Putamen (tissue), 1 donor: Measurements from ENCODE around the gene LPXN.

ENCODE experiments used
- DNase-seq: peaks from one replicate; pipeline ENCODE4 v3.0.0-alpha.2; 2016; ENCODE audit warnings: low spot score

The LPXN gene

DNA sequence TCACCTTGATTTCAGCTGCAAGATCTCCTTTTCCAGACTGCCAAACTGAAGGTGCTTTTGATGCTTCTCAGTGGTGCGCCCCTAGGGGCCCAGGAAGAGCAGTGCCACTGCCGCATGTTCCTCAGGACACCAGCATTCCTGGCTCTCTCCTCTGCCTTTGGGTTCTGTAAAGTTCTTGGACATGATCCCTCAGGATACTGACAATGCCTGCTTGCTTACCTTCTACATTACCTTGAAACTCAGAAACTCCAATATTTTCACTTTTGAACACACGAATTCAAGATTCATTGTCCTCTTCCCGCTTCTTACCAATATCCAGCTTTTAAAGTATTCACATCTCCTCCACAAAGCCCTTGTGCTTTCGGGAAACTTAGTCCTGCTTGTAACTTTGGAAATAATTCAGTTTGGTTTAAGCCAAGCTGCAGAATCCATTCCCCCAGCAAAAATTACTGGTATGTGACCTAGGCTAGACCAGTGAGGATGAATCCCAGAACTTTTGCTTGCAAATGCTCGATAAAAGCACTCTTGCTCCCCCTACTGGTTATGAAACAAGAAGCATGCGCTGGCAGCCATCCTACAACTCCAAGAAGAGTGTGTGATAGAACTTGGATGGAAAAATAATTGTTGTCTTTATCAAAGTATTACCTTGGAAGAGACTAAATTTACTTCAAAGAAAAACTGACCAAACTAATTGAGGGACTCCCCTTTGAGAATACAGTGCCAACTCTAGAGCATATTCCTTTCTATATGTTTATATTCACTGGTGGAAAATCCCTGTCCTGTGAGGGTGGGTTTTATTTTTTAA lies 51.2 kb downstream of the LPXN start:
- DNase-seq = peak; percentile 64

DNA sequence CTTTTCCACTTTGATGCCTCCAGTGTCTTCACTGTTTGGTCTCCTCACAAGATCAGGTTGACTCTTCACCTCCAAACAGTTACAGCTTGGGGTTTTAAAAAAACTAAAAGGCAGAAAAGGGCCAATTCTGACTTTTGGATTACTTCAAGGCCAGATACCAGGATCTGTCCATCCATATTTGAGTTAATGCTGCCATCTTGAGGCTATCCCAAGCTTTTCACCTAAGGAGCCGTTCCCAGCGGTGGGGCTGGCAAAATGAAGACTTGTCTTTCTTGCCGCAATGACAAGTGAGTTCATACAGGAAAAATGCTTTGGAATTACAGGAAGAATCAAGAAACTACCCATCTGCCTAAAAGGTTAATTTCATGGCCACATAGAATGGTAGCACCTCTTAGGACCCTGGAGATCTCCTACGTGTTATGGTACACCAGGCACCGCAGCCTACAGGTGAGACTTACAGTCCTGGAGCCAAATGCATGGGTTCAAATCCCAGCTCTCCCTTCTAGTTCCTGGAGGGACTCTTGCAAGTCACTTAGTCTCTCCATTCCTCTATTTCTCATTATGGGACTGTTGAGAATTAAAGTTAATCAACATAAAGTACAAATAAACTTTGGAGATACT lies 61.8 kb downstream of the LPXN start:
- DNase-seq = peak; percentile 63

DNA sequence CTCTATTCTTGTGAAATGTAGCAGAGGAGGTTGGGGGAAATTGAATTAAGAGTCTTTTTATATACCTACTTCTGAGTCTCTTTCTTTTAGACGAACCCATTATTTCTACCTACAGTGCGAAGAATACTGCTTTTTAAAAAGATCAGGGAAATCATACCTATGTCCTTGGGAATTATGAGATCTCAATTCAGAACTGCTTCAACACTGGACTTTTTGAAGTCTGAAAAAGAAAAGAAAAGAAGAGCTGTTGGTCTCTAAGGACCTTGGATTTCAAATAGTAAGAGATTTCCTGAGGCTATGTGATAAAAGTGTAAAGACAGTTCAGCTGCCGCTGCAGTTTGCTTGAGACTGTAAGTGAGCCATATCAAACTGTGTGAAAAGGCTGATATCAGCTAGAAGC lies 64.0 kb downstream of the LPXN start:
- no peak for DNase-seq

DNA sequence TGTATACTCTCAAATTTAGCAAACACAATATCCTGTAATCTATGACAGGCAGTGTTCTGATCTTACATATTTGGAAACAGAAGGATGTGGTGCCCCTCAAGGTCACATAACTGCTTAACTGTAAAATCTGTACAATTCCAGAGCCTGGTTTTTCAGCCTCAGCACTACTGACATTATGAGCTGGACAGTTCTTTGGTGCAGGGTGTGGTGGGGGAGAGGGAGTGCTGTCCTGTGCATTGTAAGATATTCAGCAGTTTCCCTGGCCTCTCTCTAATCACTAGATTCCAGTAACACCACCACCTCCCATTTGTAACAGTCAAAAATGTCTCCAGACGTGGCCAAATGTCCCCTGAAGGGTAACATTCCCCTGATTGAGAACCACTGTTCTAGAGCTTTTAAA lies 65.9 kb downstream of the LPXN start:
- no peak for DNase-seq

DNA sequence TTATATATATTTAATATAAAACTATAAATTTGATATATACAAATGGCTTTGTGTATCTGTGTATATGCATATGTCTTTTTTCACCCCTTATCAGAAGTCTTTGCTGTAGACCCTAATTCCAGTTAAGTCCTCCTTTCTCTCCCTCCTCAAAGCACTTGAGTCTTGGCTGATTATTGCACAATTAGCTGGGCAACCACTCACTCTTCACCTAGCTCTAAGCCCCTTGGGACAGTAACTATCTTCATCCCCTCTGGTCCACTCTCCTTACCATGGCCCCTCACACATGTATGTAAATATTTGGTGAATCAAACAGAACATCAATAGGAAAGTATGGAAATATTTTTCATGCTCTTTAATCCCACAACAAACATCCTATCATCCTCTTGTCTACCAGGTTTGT lies 66.8 kb downstream of the LPXN start:
- DNase-seq = no peak

DNA sequence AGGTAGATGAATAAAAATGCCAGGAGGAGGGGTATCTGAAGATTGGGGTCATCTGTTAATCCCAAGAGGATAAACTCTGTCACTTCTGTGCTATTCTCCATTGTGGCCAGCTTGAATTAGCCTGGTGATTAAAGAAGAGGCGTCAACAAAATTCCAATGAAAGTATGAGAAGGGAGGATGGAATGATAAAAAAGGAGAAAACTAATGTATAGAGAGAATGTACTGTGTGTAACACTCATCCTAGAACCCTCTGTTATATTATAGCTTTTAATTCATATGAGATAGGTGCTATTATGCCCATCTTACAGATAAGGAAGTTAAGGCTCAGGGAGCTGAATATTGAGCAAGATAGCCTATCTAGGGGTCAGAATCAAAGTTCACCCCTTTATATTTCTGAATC lies 67.7 kb downstream of the LPXN start, which contains the start of gene OR5B21:
Gene OR5B21, minus strand, starts transcription at position 101 of the 400 bp plus-strand sequence. Its CDS starts 0 bp downstream, at position 101.
- DNase-seq = no peak

DNA sequence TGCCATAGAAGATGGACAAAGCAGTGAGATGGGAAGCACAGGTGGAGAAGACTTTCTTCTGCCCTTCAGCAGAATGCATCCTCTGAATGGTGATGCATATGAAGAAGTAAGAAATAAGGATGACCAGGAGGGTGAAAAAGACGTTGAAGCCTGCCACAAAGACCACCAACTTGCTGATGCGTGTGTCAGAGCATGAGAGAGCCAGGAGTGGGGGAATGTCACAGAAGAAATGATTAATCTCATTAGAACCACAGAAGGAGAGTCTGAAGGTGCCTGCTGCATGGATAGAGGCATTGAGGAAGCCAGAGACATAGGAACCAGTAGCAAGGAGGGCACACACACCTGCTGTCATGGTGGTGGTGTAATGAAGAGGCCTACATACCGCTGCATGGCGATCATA lies 68.3 kb downstream of the LPXN start:
- no peak for DNase-seq

DNA sequence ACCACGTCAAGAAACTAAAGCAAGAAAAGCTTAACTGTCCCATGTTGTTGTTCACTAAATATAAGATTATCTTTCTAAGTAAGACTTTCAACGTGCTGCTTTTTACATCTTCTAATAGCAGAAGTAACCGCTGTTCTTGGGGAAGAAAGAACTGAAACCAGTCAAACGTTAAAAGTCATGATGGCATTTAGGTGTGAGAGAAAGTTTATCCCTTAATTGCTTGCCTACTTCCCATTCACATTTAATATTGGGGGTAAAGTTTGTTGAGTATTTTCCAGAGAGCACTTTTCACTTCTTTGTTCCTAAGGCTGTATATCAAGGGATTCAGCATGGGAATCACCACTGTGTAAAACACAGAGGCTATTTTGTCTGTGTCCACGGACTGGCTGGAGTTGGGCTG lies 68.7 kb downstream of the LPXN start:
- no peak for DNase-seq

DNA sequence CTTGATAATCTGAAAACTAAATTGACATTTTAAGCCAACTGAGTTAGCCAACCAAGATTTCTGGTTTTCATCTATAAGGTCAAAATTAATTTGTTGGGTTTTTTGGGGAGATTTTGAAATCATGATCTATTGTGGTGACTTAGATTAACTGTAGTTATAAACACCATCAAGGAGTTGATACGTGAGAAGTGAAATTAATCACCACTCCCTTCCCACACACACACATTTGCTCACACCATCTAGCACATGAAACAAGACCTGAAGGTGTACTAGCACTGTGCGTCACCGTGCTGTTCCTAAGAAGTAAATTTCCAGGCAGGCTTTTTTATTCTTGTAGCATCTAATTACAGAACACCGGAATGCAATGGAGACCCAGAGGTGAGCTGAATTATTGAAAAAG lies 69.8 kb downstream of the LPXN start:
- no peak for DNase-seq

DNA sequence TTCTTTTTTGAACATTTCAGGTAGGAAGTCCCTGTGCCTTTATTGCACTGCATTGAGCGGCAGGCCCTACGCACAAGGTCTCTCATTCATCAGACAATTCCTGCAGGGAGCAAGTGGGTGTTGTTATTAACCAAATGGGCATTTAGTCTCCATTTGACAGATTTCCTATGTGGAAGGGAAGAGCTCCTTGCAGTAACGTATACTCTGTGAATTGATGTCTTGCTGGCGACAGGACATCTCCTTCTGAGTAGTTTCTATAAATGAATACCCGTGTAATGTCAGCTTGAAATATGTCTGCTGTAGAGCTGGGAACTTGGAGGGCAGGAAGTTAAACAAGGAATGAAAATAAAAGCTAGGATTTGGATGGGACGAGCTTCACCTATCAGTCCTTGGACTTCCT lies 71.4 kb downstream of the LPXN start:
- no peak for DNase-seq

DNA sequence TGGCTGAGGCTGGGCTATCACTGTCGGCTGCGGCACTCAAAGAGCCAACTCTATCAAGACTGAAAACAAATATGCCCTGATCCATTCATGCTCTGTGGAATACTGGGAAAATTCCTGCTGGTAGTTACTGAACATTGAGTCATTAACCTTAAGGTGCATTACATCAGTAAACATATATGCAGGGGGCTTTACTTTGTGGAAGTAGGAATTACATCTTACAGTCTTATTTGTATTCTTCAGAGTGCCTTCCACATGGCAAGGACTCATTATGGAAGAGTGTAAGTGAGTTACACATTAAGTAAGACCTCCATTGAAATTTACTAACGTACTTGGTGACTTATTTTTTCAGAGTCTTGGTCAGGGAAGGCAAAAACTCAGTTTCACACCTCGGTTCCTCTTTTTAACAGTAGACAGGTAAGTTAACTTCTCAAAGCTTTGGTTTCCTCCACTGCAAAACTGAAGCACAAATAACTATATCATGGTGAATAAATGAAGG lies 72.2 kb downstream of the LPXN start:
- no peak for DNase-seq

DNA sequence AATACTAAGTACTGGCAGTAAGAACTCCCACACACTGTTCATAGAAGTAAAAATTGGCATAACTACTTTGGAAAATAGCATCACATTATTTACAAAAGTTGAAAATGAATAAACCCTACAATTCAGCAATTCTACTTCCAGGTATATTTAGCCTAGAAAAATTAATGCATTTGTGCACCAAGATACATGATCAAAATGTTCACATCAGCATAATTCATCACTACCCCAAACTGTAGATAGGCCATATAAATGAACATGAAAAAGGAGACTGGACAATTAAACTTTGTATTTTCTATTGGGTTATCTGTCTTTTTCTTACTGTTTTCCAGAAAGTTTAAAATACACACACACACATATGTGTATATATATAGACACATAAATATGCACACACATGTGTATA lies 73.7 kb downstream of the LPXN start:
- DNase-seq = no peak

DNA sequence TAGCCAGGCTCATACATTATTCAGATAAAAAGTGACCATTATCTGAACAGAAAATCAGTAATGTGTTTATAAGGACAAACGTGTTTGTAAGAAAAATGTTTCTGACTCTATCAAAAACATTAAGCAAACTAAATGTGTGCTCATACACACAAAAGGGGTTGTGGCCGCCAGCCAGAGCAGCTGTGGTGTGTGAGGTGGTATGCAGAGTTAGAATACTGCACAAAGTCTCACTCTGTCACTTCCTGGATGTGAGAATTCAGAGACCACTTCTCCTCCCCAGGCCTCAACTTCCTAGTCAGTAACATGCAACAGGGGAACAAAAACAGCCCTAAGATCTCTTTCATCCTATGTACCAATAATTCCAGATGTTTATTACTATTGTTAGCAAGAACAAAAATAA lies 77.2 kb downstream of the LPXN start:
- DNase-seq = no peak

DNA sequence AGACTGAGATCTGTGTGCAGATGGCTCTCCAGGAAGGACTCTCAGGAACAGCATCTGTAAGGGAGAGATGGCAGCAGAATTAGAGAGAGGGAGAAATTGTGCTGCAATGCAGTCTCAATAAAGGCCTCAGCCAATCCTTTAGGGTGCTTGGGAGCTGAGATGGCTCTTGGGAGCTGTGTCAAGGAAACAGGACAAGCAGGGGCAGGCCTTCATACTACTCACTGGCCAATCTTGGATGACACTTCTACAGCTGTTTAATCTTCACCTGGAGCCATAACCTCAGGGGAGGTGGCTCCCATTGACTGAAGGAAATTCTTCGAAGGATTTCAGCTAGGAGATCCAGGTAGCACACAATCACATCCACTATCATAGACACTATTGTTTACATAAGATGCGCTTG lies 77.7 kb downstream of the LPXN start:
- DNase-seq = no peak

DNA sequence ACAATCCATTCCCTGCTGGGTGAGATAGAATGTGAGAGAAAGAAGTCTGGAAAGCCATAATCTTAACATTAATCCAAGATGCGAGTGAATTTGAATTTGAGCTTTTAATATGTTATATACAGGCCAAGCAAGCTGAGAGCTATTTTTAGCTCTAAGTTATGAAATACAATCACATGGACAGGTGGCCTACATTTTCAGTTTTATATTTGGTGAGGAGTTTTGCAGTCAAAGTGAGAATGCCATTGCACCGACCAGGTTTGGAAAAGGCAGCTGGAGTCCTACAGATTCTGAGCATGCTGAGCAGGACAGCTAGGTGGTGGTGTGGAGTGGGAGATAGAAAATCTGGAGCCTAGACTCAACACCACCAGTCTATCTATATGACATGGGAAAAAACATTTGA lies 79.8 kb downstream of the LPXN start:
- peak; percentile 49 for DNase-seq

DNA sequence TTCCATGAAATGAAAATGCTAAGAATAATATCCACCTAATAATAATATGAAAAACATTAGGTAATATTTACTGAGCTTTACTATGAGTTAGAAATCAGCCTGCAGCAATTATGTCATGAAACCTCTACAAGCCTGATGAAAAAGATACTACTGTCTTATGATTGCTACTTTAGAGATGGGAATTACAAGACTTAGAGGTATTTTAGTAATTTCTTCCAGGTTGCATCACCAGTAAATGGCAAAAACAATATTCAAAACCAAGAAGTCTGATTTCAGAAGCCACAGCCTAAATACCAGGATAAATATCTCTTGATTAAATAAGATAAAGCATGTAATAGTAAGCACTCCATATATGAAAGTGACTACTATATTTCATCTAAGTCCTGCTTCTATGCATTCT lies 81.6 kb downstream of the LPXN start:
- DNase-seq = no peak

DNA sequence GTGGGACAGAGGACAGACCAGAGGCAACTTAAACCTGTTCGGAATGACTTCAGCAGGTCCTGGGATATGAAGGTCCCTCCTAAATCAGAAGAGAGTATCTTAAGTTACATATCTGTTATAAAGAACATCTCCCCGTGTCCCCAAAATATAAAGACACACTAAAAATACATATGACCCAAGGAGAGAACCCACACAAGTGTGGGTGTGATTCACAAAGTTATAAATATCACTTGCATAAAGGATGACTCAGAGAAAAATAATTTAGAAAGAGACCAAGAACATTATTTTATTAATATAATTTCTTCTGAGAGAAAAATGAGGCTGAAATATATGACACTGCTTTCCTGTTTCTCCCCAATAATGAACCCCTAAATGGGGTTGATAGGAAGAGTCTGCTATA lies 82.0 kb downstream of the LPXN start:
- DNase-seq = peak; percentile 53

DNA sequence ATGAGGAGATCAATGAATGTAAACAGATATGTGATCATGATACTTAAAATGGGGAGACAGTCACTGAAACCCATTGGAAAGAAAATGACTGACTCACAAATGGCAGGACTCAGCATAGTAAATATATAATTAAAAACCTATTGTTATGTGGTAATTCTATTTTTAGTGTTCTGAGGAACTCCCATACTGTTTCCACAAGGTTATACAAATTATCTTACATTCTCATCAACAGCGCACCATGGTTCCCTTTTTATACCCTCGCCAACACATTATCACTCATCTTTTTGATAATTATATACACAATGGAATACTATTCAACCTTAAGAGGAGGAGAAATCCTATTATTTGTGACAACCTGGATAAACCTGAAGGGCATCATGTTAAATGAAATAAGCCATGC lies 84.8 kb downstream of the LPXN start:
- no peak for DNase-seq

DNA sequence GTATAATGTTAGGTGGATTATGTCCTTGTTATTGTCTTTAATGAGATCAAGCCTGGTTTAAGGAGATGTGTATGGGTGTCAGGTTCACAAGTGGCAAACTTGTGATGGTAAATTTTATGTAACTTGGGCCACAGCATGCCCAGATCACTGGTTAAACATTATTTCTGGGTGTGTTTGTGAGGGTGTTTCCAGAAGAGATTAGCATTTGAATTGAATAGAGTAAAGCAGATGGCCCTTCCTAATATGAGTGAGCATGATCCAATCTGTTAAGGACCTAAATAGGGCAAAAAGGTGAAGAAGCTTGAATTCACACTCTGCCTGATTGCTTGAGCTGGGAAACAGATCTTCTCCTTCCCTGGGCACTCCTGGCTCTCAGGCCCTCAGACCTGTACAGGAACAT lies 88.5 kb downstream of the LPXN start:
- no peak for DNase-seq

DNA sequence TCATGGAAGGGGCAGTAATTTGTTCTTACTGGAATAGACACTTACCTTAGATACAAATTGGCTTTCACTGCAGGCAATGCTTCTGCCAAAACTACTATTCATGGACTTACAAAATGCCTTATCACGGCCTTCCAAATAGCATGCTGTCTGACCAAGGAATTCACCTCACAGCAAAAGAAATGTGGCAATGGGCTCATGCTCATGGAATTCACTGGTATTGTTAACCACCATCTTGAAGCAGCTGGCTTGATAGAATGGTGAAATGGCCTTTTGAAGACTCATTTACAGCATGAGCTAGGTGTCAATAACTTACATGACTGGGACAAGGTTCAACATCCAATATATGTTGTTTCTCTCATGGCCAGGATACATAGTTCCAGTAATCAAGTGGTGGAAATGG lies 89.7 kb downstream of the LPXN start:
- no peak for DNase-seq
